ENCODE measurements around the gene MCC. TPM values are rescaled to one million over a fixed set of nuclear protein-coding genes. Genes with fewer than 3 reads are reported as not detected.
"Not testable (repeated sequence)": the region's sequence is repeated elsewhere in the genome, so short reads cannot be mapped to it uniquely, and the experiment has no call there.

Gene MCC
- total and polyA plus RNA-seq, 12 donors: 1.8 to 12.6 (median 8.9) TPM

- Histone ChIP-seq H3K4me3 (no peak overlapping the region), H3K4me1 (replicated peaks in 1 of 2) (no peaks in the 10 kb centered on the region), H3K36me3 (replicated peaks in 1 of 2) (no peaks in the 10 kb centered on the region), H3K27me3 (no peaks in the 10 kb centered on the region), H3K9me3 (replicated peaks in 1 of 3) (no peaks in the 10 kb centered on the region), H3K27ac (no peak overlapping the region)
- DNase-seq: no peak
- 81 to 92% (median 85%) methylated on average over 4 of the region's 4 CpGs for WGBS, 4 donors
- TF ChIP-seq CTCF (IDR thresholded peaks at IDR 0.05): no peak
- TF ChIP-seq POLR2A (IDR thresholded peaks at IDR 0.05): no peak
- intact Hi-C loops (cut with DNase I): no loop called here
Observed at GRCh38 chr5:113081091-113081839, 407.0 kb downstream of the MCC start.

- H3K27me3 ChIP-seq; H3K9me3 ChIP-seq (replicated peaks in 1 of 3); H3K27ac ChIP-seq; DNase-seq; H3K4me1 ChIP-seq (replicated peaks in 1 of 2); H3K4me3 ChIP-seq; intact Hi-C loops (cut with DNase I); H3K36me3 ChIP-seq (replicated peaks in 1 of 2): not testable (repeated sequence)
- 90 to 95% (median 93%) methylated on average over 2 of the region's 2 CpGs for WGBS, 4 donors
Observed at GRCh38 chr5:113076649-113077048, 411.6 kb downstream of the MCC start.

GRCh38 chr5:113075019-113075418 lies 413.2 kb downstream of the MCC start:
- no peak overlapping the region for H3K27ac ChIP-seq
- no peaks in the 10 kb centered on the region for H3K4me1 ChIP-seq (replicated peaks in 1 of 2)
- no peak overlapping the region for H3K4me3 ChIP-seq
- H3K27me3 ChIP-seq: no peaks in the 10 kb centered on the region
- WGBS, 4 donors: 97% methylated on average over 21 of the region's 21 CpGs; no CpG with 5 or more reads in 2 of the 4 donors
- no peak for TF ChIP-seq CTCF (IDR thresholded peaks at IDR 0.05)
- TF ChIP-seq POLR2A (IDR thresholded peaks at IDR 0.05): no peak
- no peaks in the 10 kb centered on the region for H3K9me3 ChIP-seq (replicated peaks in 1 of 3)
- intact Hi-C loops (cut with DNase I): no loop called here
- DNase-seq: no peak
- H3K36me3 ChIP-seq (replicated peaks in 1 of 2): no peaks in the 10 kb centered on the region

GRCh38 chr5:113073629-113074034 lies 414.6 kb downstream of the MCC start:
- H3K27ac ChIP-seq; H3K9me3 ChIP-seq (replicated peaks in 1 of 3); H3K4me3 ChIP-seq; H3K27me3 ChIP-seq; intact Hi-C loops (cut with DNase I); DNase-seq; H3K36me3 ChIP-seq (replicated peaks in 1 of 2); H3K4me1 ChIP-seq (replicated peaks in 1 of 2): not testable (repeated sequence)
- WGBS, 4 donors: 74 to 87% (median 82%) methylated on average over 11 of the region's 11 CpGs

- H3K27me3 ChIP-seq: no peaks in the 10 kb centered on the region
- H3K4me3 ChIP-seq: no peak overlapping the region
- no peak overlapping the region for H3K27ac ChIP-seq
- DNase-seq: no peak
- H3K4me1 ChIP-seq (replicated peaks in 1 of 2): no peaks in the 10 kb centered on the region
- no peaks in the 10 kb centered on the region for H3K9me3 ChIP-seq (replicated peaks in 1 of 3)
- 74 to 100% (median 91%) methylated on average over 3 of the region's 3 CpGs for WGBS, 4 donors
- intact Hi-C loops (cut with DNase I): no loop called here
- TF ChIP-seq CTCF (IDR thresholded peaks at IDR 0.05) (no peak), POLR2A (IDR thresholded peaks at IDR 0.05) (no peak)
- no peaks in the 10 kb centered on the region for H3K36me3 ChIP-seq (replicated peaks in 1 of 2)
Observed at GRCh38 chr5:113071401-113071800, 416.9 kb downstream of the MCC start.
